PC-9 (cell line): ENCODE results near the gene MST1. TPM values are rescaled to one million over a fixed set of nuclear protein-coding genes. Genes with fewer than 3 reads are reported as not detected.

Source experiments
- BruUV-seq: library from RNA; stranded (reverse); fragments of 400-500 nt; replicated peaks from 2 replicates; lab custom pipeline; 2021; lab: Mats Ljungman, UMichigan
- CTCF ChIA-PET: fragments of 300-600 bp; sonication (Branson Sonifier 250); formaldehyde crosslinking; loops from one replicate; lab custom pipeline; 2022; ENCODE audit warnings: antibody characterized with exemption; lab: Charles Lee
- POLR2A ChIA-PET: fragments of 300-600 bp; sonication (Branson Sonifier 250); formaldehyde crosslinking; loops from one replicate; lab custom pipeline; 2022; ENCODE audit warnings: antibody characterized with exemption; ENCODE audit not compliant: unreplicated experiment; lab: Charles Lee
- DNase-seq, 2 experiments: peaks; one replicate each; pipeline versions ENCODE4 v3.0.0 to v3.0.0-alpha.2; 2015 to 2022; ENCODE audit warnings: mixed read lengths in 1 of 2
- H2AFZ ChIP-seq: fragments of 200-600 bp; sonication (generic); 2 replicates; pipeline ENCODE4 v1.8.1; 2017; ENCODE audit warnings: antibody characterized with exemption
- H3F3A ChIP-seq: fragments of 200-600 bp; sonication (generic); 2 replicates; pipeline ENCODE4 v1.8.1; 2017; ENCODE audit warnings: antibody characterized with exemption, mild to moderate bottlenecking, low read depth; ENCODE audit not compliant: insufficient read depth
- H3K27ac ChIP-seq: fragments of 200-600 bp; sonication (generic); 2 replicates; pipeline ENCODE4 v1.6.1; 2016; ENCODE audit warnings: mixed run types
- H3K27me3 ChIP-seq: fragments of 200-600 bp; sonication (generic); 2 replicates; pipeline ENCODE4 v1.6.1; 2016; ENCODE audit warnings: low read depth, mixed run types; ENCODE audit not compliant: insufficient read depth
- H3K36me3 ChIP-seq: fragments of 200-600 bp; sonication (generic); 2 replicates; pipeline ENCODE4 v1.6.1; 2016; ENCODE audit warnings: low read depth, mixed run types
- H3K4me1 ChIP-seq: fragments of 200-600 bp; sonication (generic); replicated peaks from 2 replicates; pipeline ENCODE4 v1.6.1; 2016; ENCODE audit warnings: mixed run types; ENCODE audit not compliant: insufficient read depth
- H3K4me2 ChIP-seq: fragments of 200-600 bp; sonication (generic); 2 replicates; pipeline ENCODE4 v1.6.1; 2017; ENCODE audit warnings: mixed run types
- H3K4me3 ChIP-seq: fragments of 200-600 bp; sonication (generic); 2 replicates; pipeline ENCODE4 v1.6.1; 2016; ENCODE audit warnings: mixed run types
- H3K79me2 ChIP-seq: fragments of 200-600 bp; sonication (generic); 2 replicates; pipeline ENCODE4 v1.6.1; 2017; ENCODE audit warnings: low read depth, mixed run types
- H3K9me2 ChIP-seq: fragments of 200-600 bp; sonication (generic); 2 replicates; pipeline ENCODE4 v1.8.1; 2017; ENCODE audit warnings: mild to moderate bottlenecking; ENCODE audit not compliant: insufficient read depth
- H3K9me3 ChIP-seq: fragments of 200-600 bp; sonication (generic); 2 replicates; pipeline ENCODE4 v1.8.1; 2016; ENCODE audit warnings: low read depth; ENCODE audit not compliant: insufficient read depth
- H4K20me1 ChIP-seq: fragments of 200-600 bp; sonication (generic); 2 replicates; pipeline ENCODE4 v1.8.1; 2017; ENCODE audit not compliant: insufficient read depth
- EZH2 ChIP-seq: fragments of 200-600 bp; sonication (generic); IDR thresholded peaks from 2 replicates; pipeline ENCODE4 v1.8.0; 2017; ENCODE audit warnings: antibody characterized with exemption, low read depth
- intact Hi-C: fragments of 100-400 bp; cut with micrococcal nuclease; formaldehyde crosslinking; loops from one replicate; pipeline ENCODE4 v1.10.0; 2022; ENCODE audit not compliant: unreplicated experiment
- total RNA-seq: library from RNA; stranded (reverse); gene quantifications from 2 replicates; pipeline ENCODE4 v1.2.3, GENCODE V29; 2021
- TF ChIP-seq, protein P1 (sequence below): fragments of 200-600 bp; sonication (generic); conservative IDR thresholded peaks from 2 replicates; pipeline ENCODE4 v1.6.1; 2017; ENCODE audit warnings: mixed run types, antibody characterized with exemption, mild to moderate bottlenecking, moderate library complexity

The MST1 gene
- total RNA-seq, 1 experiment from 2014 or later, result 10.4 TPM

DNA sequence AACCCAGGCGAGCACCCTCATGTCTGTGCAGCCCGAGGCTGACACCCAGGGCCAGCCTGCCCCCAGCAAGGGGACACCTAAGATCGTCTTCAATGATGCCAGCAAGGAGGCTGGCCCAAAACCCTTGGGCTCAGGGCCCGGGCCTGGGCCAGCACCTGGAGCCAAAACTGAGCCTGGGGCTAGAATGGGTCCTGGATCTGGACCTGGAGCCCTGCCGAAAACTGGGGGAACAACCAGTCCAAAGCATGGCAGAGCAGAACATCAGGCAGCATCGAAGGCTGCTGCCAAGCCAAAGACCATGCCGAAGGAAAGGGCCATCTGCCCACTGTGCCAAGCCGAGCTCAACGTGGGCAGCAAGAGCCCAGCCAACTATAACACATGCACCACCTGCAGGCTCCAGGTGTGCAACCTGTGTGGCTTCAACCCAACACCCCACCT is 46.5 kb downstream of the MST1 start:
- Histone ChIP-seq H3K4me2 (no peak overlapping the region), H3F3A (peaks cover 4% of the 10 kb centered on the region; the same call in 1 of the 2 replicates), H3K27ac (no peak overlapping the region), H3K36me3 (no peaks in the 10 kb centered on the region), H4K20me1 (no peaks in the 10 kb centered on the region), H3K9me3 (no peaks in the 10 kb centered on the region), H3K9me2 (no peaks in the 10 kb centered on the region), H3K27me3 (no peaks in the 10 kb centered on the region), H2AFZ (no peak overlapping the region), H3K79me2 (no peaks in the 10 kb centered on the region), H3K4me1 (peaks cover 13% of the 10 kb centered on the region), H3K4me3 (no peak overlapping the region)
- TF ChIP-seq, protein P1, sequence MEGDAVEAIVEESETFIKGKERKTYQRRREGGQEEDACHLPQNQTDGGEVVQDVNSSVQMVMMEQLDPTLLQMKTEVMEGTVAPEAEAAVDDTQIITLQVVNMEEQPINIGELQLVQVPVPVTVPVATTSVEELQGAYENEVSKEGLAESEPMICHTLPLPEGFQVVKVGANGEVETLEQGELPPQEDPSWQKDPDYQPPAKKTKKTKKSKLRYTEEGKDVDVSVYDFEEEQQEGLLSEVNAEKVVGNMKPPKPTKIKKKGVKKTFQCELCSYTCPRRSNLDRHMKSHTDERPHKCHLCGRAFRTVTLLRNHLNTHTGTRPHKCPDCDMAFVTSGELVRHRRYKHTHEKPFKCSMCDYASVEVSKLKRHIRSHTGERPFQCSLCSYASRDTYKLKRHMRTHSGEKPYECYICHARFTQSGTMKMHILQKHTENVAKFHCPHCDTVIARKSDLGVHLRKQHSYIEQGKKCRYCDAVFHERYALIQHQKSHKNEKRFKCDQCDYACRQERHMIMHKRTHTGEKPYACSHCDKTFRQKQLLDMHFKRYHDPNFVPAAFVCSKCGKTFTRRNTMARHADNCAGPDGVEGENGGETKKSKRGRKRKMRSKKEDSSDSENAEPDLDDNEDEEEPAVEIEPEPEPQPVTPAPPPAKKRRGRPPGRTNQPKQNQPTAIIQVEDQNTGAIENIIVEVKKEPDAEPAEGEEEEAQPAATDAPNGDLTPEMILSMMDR, result no peak
- no peak for TF ChIP-seq EZH2
- DNase-seq, result no peak
- CTCF ChIA-PET, result no interaction called here
- POLR2A ChIA-PET, result no interaction called here
- BruUV-seq, result no TSS peak
- intact Hi-C loops, result no loop called here

DNA sequence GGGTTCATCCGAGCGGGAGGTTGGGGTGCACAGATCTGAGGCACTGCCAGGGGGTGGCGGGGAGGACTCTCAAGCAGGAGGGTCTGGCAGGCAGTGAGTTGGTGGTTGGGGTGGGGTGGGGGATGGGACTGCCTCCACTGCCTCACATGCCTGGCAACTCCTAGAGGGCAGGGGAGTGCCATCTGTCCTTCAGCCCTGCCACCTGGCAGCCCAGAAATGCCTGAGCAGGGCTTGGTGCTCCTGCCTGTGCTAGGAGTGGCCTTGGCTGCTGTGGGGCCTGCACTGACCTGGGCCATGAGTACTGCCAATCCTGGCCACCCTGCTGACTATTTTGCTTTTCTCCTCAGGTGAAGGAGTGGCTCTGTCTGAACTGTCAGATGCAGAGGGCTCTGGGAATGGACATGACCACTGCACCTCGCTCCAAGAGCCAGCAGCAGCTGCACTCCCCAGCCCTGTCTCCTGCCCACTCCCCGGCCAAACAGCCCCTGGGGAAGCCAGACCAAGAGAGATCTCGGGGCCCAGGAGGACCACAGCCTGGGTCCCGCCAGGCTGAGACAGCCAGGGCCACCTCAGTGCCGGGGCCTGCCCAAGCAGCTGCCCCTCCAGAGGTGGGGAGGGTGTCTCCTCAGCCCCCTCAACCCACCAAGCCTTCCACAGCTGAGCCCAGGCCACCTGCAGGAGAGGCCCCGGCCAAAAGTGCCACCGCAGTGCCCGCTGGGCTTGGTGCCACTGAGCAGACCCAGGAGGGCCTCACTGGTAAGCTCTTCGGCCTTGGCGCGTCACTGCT is 47.2 kb downstream of the MST1 start:
- no peak for TF ChIP-seq EZH2
- TF ChIP-seq, protein P1, result no peak
- Histone ChIP-seq H3K4me1 (peaks cover 19% of the 10 kb centered on the region), H4K20me1 (no peaks in the 10 kb centered on the region), H3F3A (peaks cover 4% of the 10 kb centered on the region; the same call in 1 of the 2 replicates), H3K4me2 (no peak overlapping the region), H3K9me2 (no peaks in the 10 kb centered on the region), H2AFZ (no peak overlapping the region), H3K27me3 (no peaks in the 10 kb centered on the region), H3K79me2 (no peaks in the 10 kb centered on the region), H3K9me3 (no peaks in the 10 kb centered on the region), H3K36me3 (no peaks in the 10 kb centered on the region), H3K4me3 (no peak overlapping the region), H3K27ac (no peak overlapping the region)
- no peak for DNase-seq
- BruUV-seq, result no TSS peak
- ChIA-PET CTCF (interaction anchor here (0.7 kb wide), 1 partner anchor 395 kb away, joined by 4 read pairs; no protein-coding TSS in a partner anchor), POLR2A (no interaction called here)
- intact Hi-C loops, result no loop called here

DNA sequence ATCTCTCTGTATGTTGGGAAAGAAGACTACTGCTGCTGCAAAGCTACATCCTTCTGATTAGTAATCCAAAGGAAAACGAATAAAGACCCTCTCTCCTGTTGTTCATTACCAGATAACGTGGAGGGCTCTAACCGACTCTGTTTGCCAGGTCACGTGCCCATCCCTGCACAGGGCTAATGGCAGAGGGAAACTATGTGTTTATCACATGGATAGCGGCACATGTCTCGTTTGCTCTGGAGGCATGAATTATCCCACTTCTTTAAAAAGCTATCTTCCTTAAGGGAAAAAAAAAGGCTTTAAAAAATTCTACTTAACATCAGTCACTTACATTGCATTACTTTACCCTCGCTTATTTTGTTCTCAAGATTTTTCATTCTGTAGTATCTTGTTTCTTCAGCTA is 48.0 kb downstream of the MST1 start:
- Histone ChIP-seq H3K27me3 (no peaks in the 10 kb centered on the region), H3K4me3 (no peak overlapping the region), H3K9me3 (no peaks in the 10 kb centered on the region), H2AFZ (no peak overlapping the region), H3K4me2 (no peak overlapping the region), H3K79me2 (no peaks in the 10 kb centered on the region), H3K36me3 (no peaks in the 10 kb centered on the region), H3K27ac (no peak overlapping the region), H3F3A (peaks cover 4% of the 10 kb centered on the region; the same call in 1 of the 2 replicates), H3K9me2 (no peaks in the 10 kb centered on the region), H3K4me1 (peaks cover 27% of the 10 kb centered on the region), H4K20me1 (no peaks in the 10 kb centered on the region)
- TF ChIP-seq EZH2, result no peak
- TF ChIP-seq, protein P1, result no peak
- intact Hi-C loops, result no loop called here
- BruUV-seq, result no TSS peak
- ChIA-PET POLR2A (no interaction called here), CTCF (interaction anchor here (0.7 kb wide), 1 partner anchor 396 kb away, joined by 4 read pairs; no protein-coding TSS in a partner anchor)
- DNase-seq, result no peak
